Esophagus muscularis mucosa (tissue), 4 donors: Measurements from ENCODE around the gene TPGS1. TPM values are rescaled to one million over a fixed set of nuclear protein-coding genes. Genes with fewer than 3 reads are reported as not detected.

ENCODE experiments used
- DNase-seq: peaks from one replicate; pipeline ENCODE4 v3.0.0-alpha.2; 2017; ENCODE audit errors: extremely low spot score
- H3K27ac ChIP-seq, 4 donors: fragments of 200-600 bp; sonication (generic); replicated peaks in 1 of 4; 1 replicate in 3 of 4; 2 replicates in 1 of 4; pipeline ENCODE4 v1.5.1; 2016 to 2019; ENCODE audit warnings: mild to moderate bottlenecking in 1 of 4
- H3K27me3 ChIP-seq, 4 donors: fragments of 200-600 bp; sonication (generic); one replicate each; pipeline versions ENCODE4 v1.5.1 to v1.6.0; 2016 to 2019
- H3K36me3 ChIP-seq, 4 donors: fragments of 200-600 bp; sonication (generic); one replicate each; pipeline ENCODE4 v1.5.1; 2016 to 2019
- H3K4me1 ChIP-seq, 4 donors: fragments of 200-600 bp; sonication (generic); one replicate each; pipeline ENCODE4 v1.5.1; 2016 to 2019
- H3K4me3 ChIP-seq, 4 donors: fragments of 200-600 bp; sonication (generic); 1 replicate in 2 of 4; 2 replicates in 2 of 4; pipeline ENCODE4 v1.5.1; 2016 to 2019; ENCODE audit warnings: mild to moderate bottlenecking in 4 of 4, moderate library complexity in 1 of 4
- H3K9me3 ChIP-seq, 4 donors: fragments of 200-600 bp; sonication (generic); 1 replicate in 3 of 4; 2 replicates in 1 of 4; pipeline ENCODE4 v1.5.1; 2016 to 2019
- CTCF ChIP-seq, 3 experiments: fragments of 200-600 bp in 2 of 3; fragments of 450-650 bp in 1 of 3; sonication (generic) in 2 of 3; IDR thresholded peaks; one replicate each; pipeline ENCODE4 v1.5.1; 2017 to 2019; ENCODE audit warnings: antibody characterized with exemption in 3 of 3, mild to moderate bottlenecking in 2 of 3, moderate library complexity in 1 of 3
- EP300 ChIP-seq: sonication (generic); formaldehyde crosslinking; IDR thresholded peaks from one replicate; pipeline ENCODE4 v1.6.1; 2017; ENCODE audit warnings: antibody characterized with exemption
- POLR2A ChIP-seq: fragments of 450-650 bp; IDR thresholded peaks from one replicate; pipeline ENCODE4 v1.6.1; 2017; ENCODE audit warnings: antibody characterized with exemption, moderate library complexity, mild to moderate bottlenecking, low read depth
- POLR2AphosphoS5 ChIP-seq, 2 donors: sonication (generic); formaldehyde crosslinking; IDR thresholded peaks; one replicate each; pipeline ENCODE4 v1.6.1; 2017; ENCODE audit warnings: antibody characterized with exemption in 2 of 2
- WGBS: methylation state at CpG from one replicate; pipeline ENCODE4 v1.1.5; 2018; 5-methylcytosine and 5-hydroxymethylcytosine counted together
- intact Hi-C: fragments of 100-400 bp; cut with DNase I; formaldehyde crosslinking; loops from one replicate; pipeline ENCODE4 v1.15.1; 2023
- total RNA-seq, 4 donors: library from RNA; depleted of rRNA; stranded (reverse); fragments of >200 nt; gene quantifications; one replicate each; pipeline versions ENCODE4 v1.1.0 to v1.2.1, GENCODE V29; 2016

The TPGS1 gene
- total RNA-seq, 4 donors from 2014 or later: 61.7 to 86.6 (median 64.4) TPM

DNA sequence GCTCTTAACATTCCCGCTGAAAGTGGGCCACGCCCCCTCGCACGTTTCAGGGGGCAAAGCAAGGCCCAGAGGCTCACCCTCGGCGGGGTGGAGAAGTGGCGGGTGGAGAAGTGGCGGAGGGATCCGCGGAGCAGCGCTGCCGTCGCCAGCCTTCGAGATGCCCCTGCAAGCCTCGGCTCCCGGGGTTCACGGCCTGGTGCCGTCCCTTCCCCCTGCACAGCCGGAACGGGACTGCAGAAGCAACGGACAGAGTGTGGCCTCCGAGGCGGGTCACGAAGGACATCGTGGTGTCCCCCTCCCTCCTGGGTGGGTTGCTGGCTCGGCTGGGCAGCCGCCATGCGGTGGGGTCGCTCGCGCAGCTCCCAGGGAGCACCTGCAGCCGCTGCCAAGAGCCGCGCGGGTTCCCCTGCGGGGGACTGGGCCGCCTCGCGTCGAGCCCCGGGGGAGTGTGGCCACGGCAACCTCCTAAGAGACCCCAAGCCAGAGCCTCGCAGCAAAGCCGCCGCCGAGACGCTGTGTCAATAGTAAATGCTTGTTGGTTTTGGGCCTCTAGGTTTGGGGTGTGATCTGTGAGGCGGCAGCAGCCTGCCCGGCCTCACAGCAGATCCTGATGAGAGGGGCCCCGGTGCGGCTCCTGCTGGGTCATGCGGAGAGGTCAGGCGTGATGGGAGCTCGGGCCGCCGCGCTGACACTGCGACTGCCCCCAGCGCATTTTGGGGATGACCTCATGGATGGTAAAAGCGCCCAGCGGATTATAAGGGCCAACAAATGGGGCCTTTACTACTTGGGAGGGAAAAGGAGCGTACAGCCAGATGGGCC, 5.5 kb downstream of the TPGS1 start:
- intact Hi-C loops: no loop called here
- no peak overlapping the region for H3K27ac ChIP-seq
- WGBS: 71% methylated on average over 44 of the region's 62 CpGs
- H3K36me3 ChIP-seq: peaks cover 0 to 13% (median 10%) of the 10 kb centered on the region in 4 donors
- TF ChIP-seq POLR2AphosphoS5 (IDR thresholded peaks at IDR 0.05) (no peak), POLR2A (no peak), CTCF (IDR thresholded peaks at IDR 0.05) (no peak)
- H3K9me3 ChIP-seq: no peaks in the 10 kb centered on the region
- DNase-seq: no peak
- H3K4me1 ChIP-seq: peaks cover 27 to 39% (median 31%) of the 10 kb centered on the region in 4 donors
- H3K4me3 ChIP-seq: no peak overlapping the region
- H3K27me3 ChIP-seq: no peaks in the 10 kb centered on the region

- WGBS: 83% methylated on average over 10 of the region's 10 CpGs
- TF ChIP-seq EP300 (no peak), CTCF (IDR thresholded peaks at IDR 0.05) (no peak), POLR2A (no peak), POLR2AphosphoS5 (IDR thresholded peaks at IDR 0.05) (no peak)
- intact Hi-C loops: no loop called here
Measured at GRCh38 chr19:513368-514165, 6.3 kb downstream of the TPGS1 start.

GRCh38 chr19:514166-514663, 6.9 kb downstream of the TPGS1 start:
- DNase-seq: no peak
- peaks cover 0 to 11% (median 8%) of the 10 kb centered on the region in 4 donors for H3K36me3 ChIP-seq
- 91% methylated on average over 9 of the region's 9 CpGs for WGBS
- H3K27me3 ChIP-seq: no peaks in the 10 kb centered on the region
- intact Hi-C loops: no loop called here
- H3K9me3 ChIP-seq: no peaks in the 10 kb centered on the region
- no peak overlapping the region for H3K4me3 ChIP-seq
- TF ChIP-seq EP300 (no peak), POLR2AphosphoS5 (IDR thresholded peaks at IDR 0.05) (no peak), CTCF (IDR thresholded peaks at IDR 0.05) (no peak), POLR2A (no peak)
- no peak overlapping the region for H3K27ac ChIP-seq
- H3K4me1 ChIP-seq: peaks cover 16 to 32% (median 18%) of the 10 kb centered on the region in 4 donors

More at GRCh38 chr19:513368-514165, 6.3 kb downstream of the TPGS1 start:
- Histone ChIP-seq H3K36me3 (peaks cover 0 to 13% (median 10%) of the 10 kb centered on the region in 4 donors), H3K4me3 (no peak overlapping the region), H3K9me3 (no peaks in the 10 kb centered on the region), H3K27me3 (no peaks in the 10 kb centered on the region), H3K27ac (no peak overlapping the region), H3K4me1 (peaks cover 19 to 32% (median 23%) of the 10 kb centered on the region in 4 donors)
- DNase-seq: no peak

GRCh38 chr19:517721-518597, 10.7 kb downstream of the TPGS1 start:
- Histone ChIP-seq H3K9me3 (no peaks in the 10 kb centered on the region), H3K36me3 (peaks cover 0 to 18% (median 13%) of the 10 kb centered on the region in 4 donors), H3K27ac (no peak overlapping the region), H3K4me1 (peaks cover 0 to 10% (median under 1%) of the 10 kb centered on the region in 4 donors), H3K27me3 (no peaks in the 10 kb centered on the region), H3K4me3 (no peak overlapping the region)
- intact Hi-C loops: no loop called here
- 60% methylated on average over 10 of the region's 10 CpGs for WGBS
- DNase-seq: no peak
- TF ChIP-seq POLR2A (no peak), POLR2AphosphoS5 (IDR thresholded peaks at IDR 0.05) (no peak), CTCF (IDR thresholded peaks at IDR 0.05) (no peak), EP300 (no peak)
